HG02571 (cell line): Measurements from ENCODE around the gene TFF1.

Experiments used
- ATAC-seq: cut with Tn5 transposase; IDR thresholded peaks from one replicate; pipeline ENCODE4 v1.9.1; 2021; ENCODE audit warnings: mild to moderate bottlenecking, moderate library complexity; ENCODE audit not compliant: unreplicated experiment

The TFF1 gene

GRCh38 chr21:42400525-42400924, 34.2 kb upstream of the TFF1 start:
- no peak for ATAC-seq

GRCh38 chr21:42398436-42399028, 32.2 kb upstream of the TFF1 start:
- no peak for ATAC-seq

GRCh38 chr21:42397746-42398394, 31.5 kb upstream of the TFF1 start:
- no peak for ATAC-seq

- ATAC-seq = no peak
These were observed 30.7 kb upstream of the TFF1 start for GRCh38 chr21:42396799-42397745.

- no peak for ATAC-seq
These were observed 29.7 kb upstream of the TFF1 start, which contains the start of gene TMPRSS3 for GRCh38 chr21:42395905-42396651. Gene TMPRSS3, minus strand, starts transcription at chr21:42396052. Its CDS starts 635 bp downstream, at chr21:42395417.

- ATAC-seq = no peak
These were observed 29.0 kb upstream of the TFF1 start for GRCh38 chr21:42395302-42395701.

GRCh38 chr21:42393443-42393950, 27.2 kb upstream of the TFF1 start:
- no peak for ATAC-seq

GRCh38 chr21:42392731-42393442, 26.6 kb upstream of the TFF1 start:
- no peak for ATAC-seq

- ATAC-seq = no peak
These were observed 25.0 kb upstream of the TFF1 start for GRCh38 chr21:42391297-42391696.

GRCh38 chr21:42390696-42391095, 24.4 kb upstream of the TFF1 start:
- no peak for ATAC-seq

GRCh38 chr21:42390193-42390592, 23.9 kb upstream of the TFF1 start:
- no peak for ATAC-seq

- no peak for ATAC-seq
These were observed 23.1 kb upstream of the TFF1 start for GRCh38 chr21:42389449-42389835.

GRCh38 chr21:42388740-42389448, 22.6 kb upstream of the TFF1 start:
- no peak for ATAC-seq

- no peak for ATAC-seq
These were observed 21.6 kb upstream of the TFF1 start for GRCh38 chr21:42387843-42388340.

- ATAC-seq = no peak
These were observed 20.8 kb upstream of the TFF1 start for GRCh38 chr21:42387164-42387563.

- ATAC-seq = no peak
These were observed 19.8 kb upstream of the TFF1 start for GRCh38 chr21:42386034-42386591.

- no peak for ATAC-seq
These were observed 19.3 kb upstream of the TFF1 start for GRCh38 chr21:42385619-42386018.

GRCh38 chr21:42384989-42385388, 18.7 kb upstream of the TFF1 start:
- no peak for ATAC-seq
